ENCODE results near the gene ARL5B.
"Not testable (repeated sequence)": the region's sequence is repeated elsewhere in the genome, so short reads cannot be mapped to it uniquely, and the experiment has no call there.

DNA sequence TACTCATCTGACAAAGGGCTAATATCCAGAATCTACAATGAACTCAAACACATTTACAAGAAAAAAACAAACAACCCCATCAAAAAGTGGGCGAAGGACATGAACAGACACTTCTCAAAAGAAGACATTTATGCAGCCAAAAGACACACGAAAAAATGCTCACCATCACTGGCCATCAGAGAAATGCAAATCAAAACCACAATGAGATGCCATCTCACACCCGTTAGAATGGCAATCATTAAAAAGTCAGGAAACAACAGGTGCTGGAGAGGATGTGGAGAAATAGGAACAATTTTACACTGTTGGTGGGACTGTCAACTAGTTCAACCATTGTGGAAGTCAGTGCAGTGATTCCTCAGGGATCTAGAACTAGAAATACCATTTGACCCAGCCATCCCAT lies 26.7 kb upstream of the ARL5B start:
- TF ChIP-seq POLR2AphosphoS5 (IDR thresholded peaks at IDR 0.05; ENCODE audit: low read depth, low read length); TAF1 (IDR thresholded peaks at IDR 0.05; ENCODE audit: borderline replicate concordance, low read depth, low read length); POLR2A (IDR thresholded peaks at IDR 0.05; ENCODE audit: low read depth, low read length): not testable (repeated sequence)

Measured in GM12892 (cell line).